Spleen (tissue), 11 donors: ENCODE data around the gene ZCCHC10. TPM values are rescaled to one million over a fixed set of nuclear protein-coding genes. Genes with fewer than 3 reads are reported as not detected.

Source experiments
- DNase-seq: peaks from one replicate; pipeline ENCODE4 v3.0.0-alpha.2; 2020
- H3K27ac ChIP-seq, 8 donors: fragments of 200-600 bp; sonication (generic) in 7 of 8; 1 replicate in 4 of 8; 2 replicates in 4 of 8; pipeline versions ENCODE4 v1.5.0 to v1.8.0; 2016 to 2021; ENCODE audit warnings: inconsistent platforms in 4 of 8, mild to moderate bottlenecking in 4 of 8, moderate library complexity in 1 of 8
- H3K27me3 ChIP-seq, 7 donors: fragments of 200-600 bp; sonication (generic) in 6 of 7; replicated peaks in 1 of 7; 1 replicate in 4 of 7; 2 replicates in 3 of 7; pipeline versions ENCODE4 v1.5.0 to v1.8.0; 2016 to 2021; ENCODE audit warnings: inconsistent platforms in 3 of 7, mild to moderate bottlenecking in 1 of 7
- H3K36me3 ChIP-seq, 6 donors: fragments of 200-600 bp; sonication (generic) in 5 of 6; 1 replicate in 4 of 6; 2 replicates in 2 of 6; pipeline versions ENCODE4 v1.5.0 to v1.8.0; 2016 to 2021; ENCODE audit warnings: inconsistent platforms in 2 of 6
- H3K4me1 ChIP-seq, 6 donors: fragments of 200-600 bp; sonication (generic) in 5 of 6; 1 replicate in 3 of 6; 2 replicates in 3 of 6; pipeline versions ENCODE4 v1.5.0 to v1.8.0; 2016 to 2021; ENCODE audit warnings: inconsistent platforms in 3 of 6
- H3K4me3 ChIP-seq, 8 donors: fragments of 200-600 bp; sonication (generic) in 7 of 8; 1 replicate in 4 of 8; 2 replicates in 4 of 8; pipeline versions ENCODE4 v1.5.0 to v1.8.0; 2016 to 2021; ENCODE audit warnings: inconsistent platforms in 4 of 8, mild to moderate bottlenecking in 4 of 8, moderate library complexity in 2 of 8
- H3K9me3 ChIP-seq, 8 donors: fragments of 200-600 bp; sonication (generic) in 7 of 8; 1 replicate in 4 of 8; 2 replicates in 4 of 8; pipeline versions ENCODE4 v1.5.0 to v1.8.0; 2016 to 2021; ENCODE audit warnings: inconsistent platforms in 4 of 8
- POLR2A ChIP-seq, 3 donors: fragments of 450-650 bp; IDR thresholded peaks; one replicate each; pipeline ENCODE4 v1.5.1; 2017; ENCODE audit warnings: antibody characterized with exemption in 3 of 3, mild to moderate bottlenecking in 1 of 3
- POLR2AphosphoS5 ChIP-seq, 3 donors: sonication (generic); formaldehyde crosslinking; IDR thresholded peaks; one replicate each; pipeline ENCODE4 v1.5.1; 2017; ENCODE audit warnings: antibody characterized with exemption in 3 of 3
- WGBS, 5 donors: extraction: QIAGEN DNeasy Blood & Tissue Kit in 3 of 5; methylation state at CpG; one replicate each; pipeline versions ENCODE4 v1.1.5 to v1.1.7; 2013 to 2018; 5-methylcytosine and 5-hydroxymethylcytosine counted together
- intact Hi-C: fragments of 100-400 bp; cut with DNase I; formaldehyde crosslinking; loops from one replicate; pipeline ENCODE4 v1.15.0; 2023; ENCODE audit warnings: low total_unique reads
- polyA plus RNA-seq, 3 donors: library from polyadenylated mRNA; stranded (reverse); fragments of 200-250 nt; gene quantifications; one replicate each; pipeline ENCODE4 v1.2.1, GENCODE V29; 2013
- total RNA-seq, 7 donors: library from RNA; depleted of rRNA in 3 of 7; stranded (reverse); fragments of >200 nt in 3 of 7; fragmentation: NEBNext Ultra II Directional in 4 of 7; extraction: Animal tissue kit (Norgen Biotek cat#: 25700) in 4 of 7; gene quantifications; one replicate each; pipeline versions ENCODE4 v1.1.0 to v1.2.1, GENCODE V29; 2016 to 2021
- TF ChIP-seq, protein P1 (sequence below), 11 experiments: fragments of 200-600 bp in 7 of 11; fragments of 450-650 bp in 4 of 11; sonication (generic) in 4 of 11; IDR thresholded peaks in 8 of 11; conservative IDR thresholded peaks in 3 of 11; 1 replicate in 7 of 11; 2 replicates in 4 of 11; pipeline versions ENCODE4 v1.4.0 to v1.8.0; 2016 to 2021; ENCODE audit warnings: antibody characterized with exemption in 11 of 11, inconsistent platforms in 4 of 11, mild to moderate bottlenecking in 1 of 11
- donor health status: healthy with polysubstance abuse.
- donor health status: DM: no; HTN: no; CAD: no; lungs with moderate emphysema.
- donor health status: DM: no; HTN: no; CAD: no.
- donor health status: Bipolar disorder and iron deficiency.
- donor health status: healthy.
- donor health status: DM: no; HTN: no; CAD: no.
- donor health status: DM: yes; HTN: yes; CAD: no.

The ZCCHC10 gene
- total and polyA plus RNA-seq, 10 donors, result 16.2 to 34.5 (median 20.8) TPM

GRCh38 chr5:133052317-133053175 is 26.2 kb upstream of the ZCCHC10 start:
- WGBS, 5 donors, result 1 to 2% (median 1%) methylated on average over 44 to 59 of the region's 59 CpGs
- Histone ChIP-seq H3K27me3 (no peaks in the 10 kb centered on the region), H3K27ac (peak overlapping the region; percentile 90 to 100 (median 97)), H3K36me3 (peaks cover 0 to 6% (median 0%) of the 10 kb centered on the region in 6 donors), H3K9me3 (no peaks in the 10 kb centered on the region), H3K4me1 (peaks cover 32 to 78% (median 61%) of the 10 kb centered on the region in 6 donors), H3K4me3 (peak overlapping the region; percentile 59 to 98 (median 84))
- TF ChIP-seq POLR2AphosphoS5 (IDR thresholded peaks at IDR 0.05), result peak; percentile 43 to 76 (median 60)
- TF ChIP-seq, protein P1, sequence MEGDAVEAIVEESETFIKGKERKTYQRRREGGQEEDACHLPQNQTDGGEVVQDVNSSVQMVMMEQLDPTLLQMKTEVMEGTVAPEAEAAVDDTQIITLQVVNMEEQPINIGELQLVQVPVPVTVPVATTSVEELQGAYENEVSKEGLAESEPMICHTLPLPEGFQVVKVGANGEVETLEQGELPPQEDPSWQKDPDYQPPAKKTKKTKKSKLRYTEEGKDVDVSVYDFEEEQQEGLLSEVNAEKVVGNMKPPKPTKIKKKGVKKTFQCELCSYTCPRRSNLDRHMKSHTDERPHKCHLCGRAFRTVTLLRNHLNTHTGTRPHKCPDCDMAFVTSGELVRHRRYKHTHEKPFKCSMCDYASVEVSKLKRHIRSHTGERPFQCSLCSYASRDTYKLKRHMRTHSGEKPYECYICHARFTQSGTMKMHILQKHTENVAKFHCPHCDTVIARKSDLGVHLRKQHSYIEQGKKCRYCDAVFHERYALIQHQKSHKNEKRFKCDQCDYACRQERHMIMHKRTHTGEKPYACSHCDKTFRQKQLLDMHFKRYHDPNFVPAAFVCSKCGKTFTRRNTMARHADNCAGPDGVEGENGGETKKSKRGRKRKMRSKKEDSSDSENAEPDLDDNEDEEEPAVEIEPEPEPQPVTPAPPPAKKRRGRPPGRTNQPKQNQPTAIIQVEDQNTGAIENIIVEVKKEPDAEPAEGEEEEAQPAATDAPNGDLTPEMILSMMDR (IDR thresholded peaks at IDR 0.05 in 8 of 11, conservative IDR thresholded peaks at IDR 0.05 in 3 of 11), result no peak
- intact Hi-C loops, result no loop called here
- DNase-seq, result peak; percentile 94

- Histone ChIP-seq H3K9me3 (no peaks in the 10 kb centered on the region), H3K27me3 (no peaks in the 10 kb centered on the region), H3K27ac (peak within 1 kb of the TSS; percentile 90 to 100 (median 97)), H3K4me3 (peak within 1 kb of the TSS; percentile 59 to 98 (median 84)), H3K4me1 (peaks cover 25 to 74% (median 53%) of the 10 kb centered on the region in 6 donors), H3K36me3 (peaks cover 0 to 6% (median 0%) of the 10 kb centered on the region in 6 donors)
- WGBS, 5 donors, result 0 to 1% (median 0%) methylated on average over 27 to 68 of the region's 68 CpGs
- peak; percentile 98 for DNase-seq
- intact Hi-C loops, result no loop called here
- TF ChIP-seq POLR2A (IDR thresholded peaks at IDR 0.05), result peak; percentile 68 to 76 (median 74)
- peak; percentile 98 to 99 (median 99) for TF ChIP-seq POLR2AphosphoS5 (IDR thresholded peaks at IDR 0.05)
- TF ChIP-seq, protein P1 (IDR thresholded peaks at IDR 0.05 in 8 of 11, conservative IDR thresholded peaks at IDR 0.05 in 3 of 11), result peak in 6 of 11 experiments; percentile 9 to 50 (median 26)
Measured at GRCh38 chr5:133051542-133052316, 25.4 kb upstream of the ZCCHC10 start, which contains the start of gene HSPA4. Gene HSPA4 (plus strand): TSS chr5:133052013. CDS start chr5:133052251, 238 bp downstream.

- 1 to 3% (median 1%) methylated on average over 13 to 15 of the region's 15 CpGs for WGBS, 5 donors
Measured at GRCh38 chr5:133051061-133051541, 24.8 kb upstream of the ZCCHC10 start.

More at GRCh38 chr5:133051061-133051541, 24.8 kb upstream of the ZCCHC10 start:
- peak overlapping the region; percentile 90 to 100 (median 97) for H3K27ac ChIP-seq
- no peak for DNase-seq
- H3K4me3 ChIP-seq, result peak overlapping the region; percentile 59 to 98 (median 84)
- H3K4me1 ChIP-seq, result peaks cover 24 to 74% (median 49%) of the 10 kb centered on the region in 6 donors
- intact Hi-C loops, result no loop called here
- TF ChIP-seq, protein P1 (IDR thresholded peaks at IDR 0.05 in 8 of 11, conservative IDR thresholded peaks at IDR 0.05 in 3 of 11), result no peak
- TF ChIP-seq POLR2AphosphoS5 (IDR thresholded peaks at IDR 0.05), result no peak
- TF ChIP-seq POLR2A (IDR thresholded peaks at IDR 0.05), result no peak
- no peaks in the 10 kb centered on the region for H3K27me3 ChIP-seq
- no peaks in the 10 kb centered on the region for H3K9me3 ChIP-seq
- peaks cover 0 to 6% (median 0%) of the 10 kb centered on the region in 6 donors for H3K36me3 ChIP-seq
